GM18499 (cell line): ENCODE measurements around the gene TRIO.

Experiments
- ATAC-seq: cut with Tn5 transposase; IDR thresholded peaks from one replicate; pipeline ENCODE4 v1.9.1; 2021; ENCODE audit warnings: moderate number of reproducible peaks; ENCODE audit not compliant: insufficient read depth, unreplicated experiment

TRIO gene

DNA sequence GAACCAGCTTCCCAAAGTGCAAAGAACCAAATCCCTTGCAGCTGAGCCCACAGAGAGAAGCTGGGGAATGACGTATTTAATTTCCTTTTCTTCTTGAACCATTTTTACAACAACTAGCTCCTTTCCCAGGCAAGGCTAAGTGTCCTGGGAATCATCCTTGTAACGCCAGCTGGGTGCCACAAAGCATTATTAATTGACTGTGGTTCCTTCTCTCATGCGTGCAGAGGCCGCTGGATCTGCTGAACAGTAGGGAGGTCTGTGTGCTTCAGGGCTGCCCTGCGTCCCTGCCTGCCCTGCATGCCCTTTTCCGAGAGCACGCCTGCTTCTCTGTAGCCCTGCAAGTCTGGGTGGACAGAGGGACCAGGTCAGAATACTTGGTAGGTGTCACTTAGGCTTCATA is 314.3 kb downstream of the TRIO start:
- no peak for ATAC-seq

DNA sequence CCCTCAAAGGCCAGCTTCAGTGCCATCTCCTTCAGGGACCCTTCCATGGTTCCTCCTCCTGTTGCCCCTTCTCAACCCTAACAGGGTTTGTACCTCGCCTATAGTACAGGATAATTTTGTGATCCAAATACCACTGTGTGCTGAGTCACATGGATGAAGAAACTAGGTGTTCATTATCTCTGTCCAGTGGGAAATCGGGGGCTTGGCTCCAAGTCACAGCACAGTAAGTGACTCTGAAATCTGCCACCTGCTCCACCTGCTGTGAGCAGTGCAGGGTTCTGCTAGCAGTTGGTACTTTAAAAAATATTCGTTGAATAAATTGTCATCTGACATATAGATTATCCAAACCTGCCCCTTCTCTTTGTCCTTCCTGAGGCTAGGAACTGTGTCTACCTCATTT is 315.3 kb downstream of the TRIO start:
- ATAC-seq, result no peak

DNA sequence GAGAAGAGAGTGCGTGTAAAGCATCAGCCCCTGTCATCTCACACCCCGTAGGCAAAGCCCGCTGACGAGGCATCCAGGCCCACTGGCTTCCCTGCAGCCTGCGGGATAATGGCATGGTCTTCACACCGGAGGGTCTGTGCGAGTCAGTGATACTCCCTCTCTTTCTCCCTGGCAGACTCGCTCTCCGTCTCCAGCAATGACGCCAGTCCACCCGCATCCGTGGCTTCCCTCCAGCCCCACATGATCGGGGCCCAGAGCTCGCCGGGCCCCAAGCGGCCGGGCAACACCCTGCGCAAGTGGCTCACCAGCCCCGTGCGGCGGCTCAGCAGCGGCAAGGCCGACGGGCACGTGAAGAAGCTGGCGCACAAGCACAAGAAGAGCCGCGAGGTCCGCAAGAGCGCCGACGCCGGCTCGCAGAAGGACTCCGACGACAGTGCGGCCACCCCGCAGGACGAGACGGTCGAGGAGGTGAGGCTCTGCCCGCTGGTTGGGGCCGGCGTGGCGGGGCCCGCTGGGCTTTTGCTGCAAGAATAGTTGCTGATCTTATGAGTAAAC is 317.8 kb downstream of the TRIO start:
- ATAC-seq, result no peak

DNA sequence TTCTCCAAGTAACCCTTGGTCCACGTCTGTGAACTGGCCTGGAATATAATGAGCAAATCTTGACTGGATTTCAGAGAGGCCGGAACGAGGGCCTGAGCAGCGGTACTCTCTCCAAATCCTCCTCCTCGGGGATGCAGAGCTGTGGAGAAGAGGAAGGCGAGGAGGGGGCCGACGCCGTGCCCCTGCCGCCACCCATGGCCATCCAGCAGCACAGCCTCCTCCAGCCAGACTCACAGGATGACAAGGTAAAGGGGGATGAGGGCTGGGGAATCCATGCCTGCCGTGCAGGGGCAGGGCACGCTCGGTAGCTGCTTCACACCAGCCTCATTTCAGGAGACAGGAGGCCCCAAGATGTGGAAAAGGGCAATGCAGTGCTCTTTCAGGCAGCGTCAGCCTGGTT is 319.5 kb downstream of the TRIO start:
- no peak for ATAC-seq

DNA sequence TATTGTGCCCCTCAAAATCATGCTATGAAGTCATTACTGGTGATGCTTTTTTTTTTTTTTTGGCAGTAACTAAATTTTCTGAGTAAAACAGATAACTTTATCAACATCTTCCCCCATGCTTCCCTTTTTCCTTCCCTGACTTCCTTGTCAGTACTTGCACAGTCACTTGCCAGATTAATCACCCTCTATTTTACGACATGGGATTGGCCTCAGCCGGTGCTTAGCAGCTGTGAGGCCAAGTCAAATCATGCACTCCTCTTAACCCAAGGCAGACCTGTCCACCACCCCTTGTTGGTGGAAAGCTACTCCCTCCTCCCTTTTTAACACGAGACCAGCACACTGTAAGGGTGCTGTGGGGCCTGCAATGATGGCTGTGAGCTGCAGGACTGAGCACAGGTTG is 320.5 kb downstream of the TRIO start:
- ATAC-seq, result no peak

DNA sequence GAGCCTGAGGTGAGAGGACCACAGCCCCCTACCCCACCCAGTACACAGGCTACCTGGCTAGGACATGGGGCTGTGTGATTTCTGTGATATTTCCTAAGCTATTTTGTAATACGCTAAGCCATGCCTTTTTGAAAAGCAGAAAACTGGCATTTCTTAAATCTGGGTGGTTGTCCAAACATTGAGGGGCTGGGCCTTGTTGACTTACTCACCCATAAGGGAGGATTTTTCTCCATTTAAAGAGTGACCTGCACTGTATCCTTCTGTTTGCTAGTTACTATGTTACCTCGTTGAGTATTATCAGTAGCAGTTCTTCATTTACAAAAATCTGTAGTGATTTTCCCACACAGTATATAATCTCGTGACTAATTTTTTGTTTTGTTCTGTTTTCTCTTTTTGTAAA is 321.0 kb downstream of the TRIO start:
- no peak for ATAC-seq

DNA sequence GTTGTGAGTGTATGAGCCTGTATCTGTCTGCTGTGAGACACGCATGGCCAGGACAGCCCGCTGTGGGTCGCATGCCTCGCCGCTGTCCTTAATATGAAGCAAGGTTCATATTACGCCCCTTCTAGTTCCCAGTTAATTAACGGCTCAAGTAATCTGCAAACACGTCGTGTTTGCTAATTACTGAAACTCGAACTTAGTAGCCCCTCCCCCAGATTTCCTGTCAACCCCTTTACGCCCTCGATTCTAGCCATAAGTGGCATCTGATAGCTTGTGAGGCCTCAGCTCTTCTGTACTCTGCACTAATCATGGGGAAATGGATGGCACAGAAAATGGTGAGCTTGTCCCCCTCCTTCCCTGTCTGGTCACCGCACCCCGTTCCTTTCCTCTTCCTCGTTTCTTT is 321.5 kb downstream of the TRIO start:
- ATAC-seq, result no peak

DNA sequence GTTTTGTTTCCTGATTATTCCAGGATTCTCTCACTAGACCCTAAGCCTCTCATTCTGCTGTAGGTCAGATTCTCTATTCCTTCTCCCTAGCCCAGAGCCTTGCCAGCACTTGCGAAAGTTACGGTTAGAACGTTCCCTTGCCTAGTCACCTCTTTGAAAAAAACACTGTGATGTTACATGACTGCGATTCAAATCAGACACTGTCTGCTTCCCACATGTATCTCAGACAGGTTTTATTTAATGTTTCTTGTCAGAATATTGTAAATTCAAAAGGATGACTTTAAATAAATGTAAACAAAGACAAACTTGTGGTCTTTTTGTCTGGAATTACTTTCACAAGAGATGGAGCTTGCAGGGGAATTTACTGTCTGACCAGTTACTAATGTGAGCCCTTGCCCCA is 322.0 kb downstream of the TRIO start:
- no peak for ATAC-seq

DNA sequence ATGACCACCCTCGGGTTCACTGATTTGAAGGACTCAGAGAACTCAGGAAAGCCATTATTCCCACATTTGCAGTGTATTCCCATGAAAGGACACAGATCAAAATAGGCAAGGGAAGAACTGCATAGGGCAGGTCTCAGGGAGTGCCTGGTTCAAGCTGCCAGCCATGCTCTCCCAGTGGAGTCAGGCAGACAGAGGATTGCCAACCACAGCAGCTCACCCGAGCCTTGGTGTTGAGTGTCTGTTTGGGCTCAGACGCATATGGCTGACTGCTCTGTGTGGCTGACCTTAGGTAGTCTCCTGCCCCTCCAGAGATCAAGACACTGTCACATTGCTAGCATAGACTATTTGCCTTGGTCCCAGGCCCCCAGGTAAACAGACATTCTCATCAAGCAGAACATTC is 322.6 kb downstream of the TRIO start:
- no peak for ATAC-seq

DNA sequence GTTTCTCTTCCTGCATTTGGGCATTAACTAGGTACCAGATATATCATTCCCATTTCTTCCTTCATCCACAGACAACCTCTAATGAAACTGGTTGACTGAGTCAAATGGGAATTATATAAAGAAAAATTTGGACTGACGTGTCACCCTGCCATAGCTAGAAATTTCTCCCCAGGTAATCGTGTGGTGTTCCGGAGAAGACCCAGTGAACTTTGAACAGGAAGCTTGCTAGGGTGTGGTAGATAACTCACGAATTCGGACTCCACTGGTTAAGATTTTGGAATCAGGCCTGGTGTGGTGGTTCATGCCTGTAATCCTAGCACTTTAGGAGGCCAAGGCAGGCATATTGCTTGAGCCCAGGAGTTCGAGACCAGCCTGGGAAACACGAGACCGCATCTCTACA is 324.1 kb downstream of the TRIO start:
- no peak for ATAC-seq

DNA sequence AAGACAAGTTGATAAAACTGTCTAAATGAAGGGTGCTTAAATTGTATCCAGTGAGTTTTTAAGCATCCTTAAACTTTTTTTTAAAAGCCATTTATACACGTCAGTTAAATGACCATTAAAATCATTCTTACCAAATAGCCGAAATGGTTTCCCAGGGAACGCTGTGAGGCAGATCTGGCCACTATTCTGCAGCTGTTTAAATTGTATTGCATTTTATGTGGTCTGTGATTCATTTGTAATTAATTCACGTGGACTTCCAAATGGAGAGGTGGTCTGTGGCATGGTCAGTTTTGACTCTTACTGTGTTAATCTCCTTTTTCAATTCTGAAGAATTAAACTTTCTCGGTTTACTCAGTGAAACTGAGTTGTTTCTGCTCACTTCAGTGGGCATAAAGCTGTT is 324.7 kb downstream of the TRIO start:
- ATAC-seq, result no peak

DNA sequence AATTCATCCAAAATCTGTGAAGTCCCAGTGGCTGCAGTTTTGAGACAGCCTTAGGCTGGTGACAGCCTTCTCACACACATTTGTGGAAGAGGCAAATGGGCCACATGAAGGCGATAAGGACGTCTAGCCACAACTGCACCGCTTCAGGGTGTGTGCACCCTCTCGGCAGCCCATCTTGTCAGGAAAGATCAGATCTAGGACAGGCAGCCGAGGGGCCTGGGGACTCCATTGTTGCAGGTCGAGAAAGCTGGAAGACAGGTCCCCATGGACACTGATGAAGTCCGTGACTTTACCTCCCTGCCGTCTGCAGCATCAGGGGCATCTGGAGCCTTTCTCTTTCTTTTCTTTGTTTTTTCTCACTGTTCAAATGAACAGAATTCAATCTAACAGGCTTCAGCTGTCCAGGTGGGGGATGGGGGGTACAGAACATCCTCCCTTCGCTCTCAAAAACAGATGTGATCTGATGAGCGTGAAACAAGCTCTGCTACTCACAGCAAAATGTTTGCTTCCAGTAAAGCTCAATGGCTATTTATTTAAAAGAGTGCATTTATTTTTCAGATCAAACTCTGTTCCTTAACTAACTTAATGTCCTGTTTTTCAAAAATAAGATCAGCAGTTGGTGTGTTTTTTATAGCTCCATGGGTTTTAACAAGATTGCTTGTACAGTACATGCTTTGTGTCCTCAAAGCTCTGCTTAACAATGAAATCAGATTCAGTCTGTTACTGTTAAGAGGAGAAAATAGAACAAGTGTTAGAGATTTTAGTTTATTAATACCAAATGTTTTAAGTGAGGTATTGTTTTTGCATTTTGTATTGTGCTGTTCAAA is 326.6 kb downstream of the TRIO start:
- no peak for ATAC-seq

DNA sequence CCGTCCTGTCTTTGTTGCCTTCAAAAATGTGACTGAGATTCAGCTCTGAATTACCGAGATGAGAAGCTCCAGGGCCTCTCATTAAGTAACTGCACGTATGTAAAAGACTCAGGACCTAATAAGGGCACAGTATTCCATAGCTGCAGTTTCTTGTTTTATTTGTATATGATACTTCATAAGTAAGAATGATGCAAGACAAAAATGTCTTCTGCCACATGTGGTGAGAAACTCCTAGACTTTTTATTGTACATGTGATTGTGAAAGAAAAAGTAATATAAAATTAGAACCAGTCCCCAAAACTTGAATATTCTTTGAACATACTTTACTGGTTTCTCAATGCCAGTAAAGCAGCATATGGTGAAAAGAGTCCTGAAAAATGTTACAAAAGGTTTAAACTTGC is 328.4 kb downstream of the TRIO start:
- no peak for ATAC-seq

DNA sequence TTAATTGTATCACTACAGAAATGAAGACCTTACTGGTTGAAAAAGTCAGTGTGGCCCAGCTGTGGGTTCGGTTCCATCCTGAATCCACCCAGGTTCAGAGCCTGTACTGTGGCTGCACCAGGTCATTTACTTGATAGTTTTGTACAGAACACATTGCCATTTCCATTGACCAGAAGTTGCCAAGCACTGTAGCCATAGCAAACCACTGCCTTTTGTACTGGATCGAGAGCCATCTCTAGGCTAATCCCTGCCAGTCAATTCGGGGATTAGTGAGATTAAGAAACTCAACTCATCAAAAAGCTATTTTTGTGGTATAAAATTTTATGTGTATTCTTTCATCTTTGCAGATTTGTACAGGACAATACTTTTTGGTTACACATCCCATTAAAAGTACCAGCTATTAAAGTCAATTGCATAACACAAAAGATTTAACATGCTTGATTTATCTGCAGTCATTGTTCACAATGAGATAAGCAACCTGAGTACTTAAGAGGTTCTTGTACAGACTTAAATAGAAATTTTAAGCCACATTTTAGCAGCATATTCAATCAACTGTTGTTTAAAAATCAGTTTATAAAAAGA is 329.9 kb downstream of the TRIO start:
- no peak for ATAC-seq

DNA sequence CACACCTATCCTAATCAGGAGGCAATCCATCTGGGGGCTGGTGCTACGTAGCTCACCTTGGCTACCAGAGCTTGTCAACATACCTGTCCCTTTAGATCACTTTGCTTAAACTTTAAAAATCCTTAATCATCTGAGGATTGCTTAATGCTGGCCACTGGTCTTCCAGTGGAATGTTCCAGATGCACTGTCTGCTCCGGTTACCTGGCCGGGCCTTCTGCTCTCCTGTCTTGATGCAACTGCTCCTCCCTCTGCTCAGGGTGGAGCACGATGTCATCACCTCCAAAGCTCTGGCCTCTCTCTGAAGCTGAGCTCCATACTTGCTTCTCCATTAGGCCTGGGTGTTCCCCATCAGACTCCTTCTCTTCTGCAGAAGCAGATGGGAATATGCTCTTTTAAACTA is 331.9 kb downstream of the TRIO start:
- no peak for ATAC-seq

DNA sequence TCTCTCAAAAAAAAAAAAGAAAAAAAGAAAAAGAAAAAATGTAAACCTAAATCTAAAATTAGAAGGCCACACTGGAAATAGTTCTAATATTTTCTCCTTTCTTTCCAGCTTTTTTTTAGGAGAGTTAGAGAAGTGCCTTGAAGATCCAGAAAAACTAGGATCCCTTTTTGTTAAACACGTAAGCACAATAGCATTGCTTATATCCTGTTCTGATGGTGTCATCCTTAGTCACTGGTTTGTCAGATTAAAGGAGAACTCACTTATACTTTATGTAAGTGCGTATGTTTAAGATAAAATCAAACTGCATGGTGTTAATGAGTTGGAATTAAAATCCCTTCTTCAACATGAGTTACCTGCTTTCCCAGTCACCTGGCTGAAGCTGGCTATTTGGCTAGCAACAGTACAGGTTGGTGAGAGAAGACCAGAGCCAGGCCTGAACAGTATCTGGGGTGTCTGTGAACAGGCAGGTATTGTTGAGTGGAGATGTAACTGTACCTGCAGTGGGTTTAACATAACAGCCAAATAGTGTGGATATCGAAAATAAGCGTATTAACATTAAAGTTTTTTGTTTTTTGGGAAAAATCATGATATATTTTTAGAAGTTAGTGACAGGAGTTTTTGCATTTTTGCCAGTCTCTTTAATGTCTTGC is 333.8 kb downstream of the TRIO start:
- no peak for ATAC-seq

DNA sequence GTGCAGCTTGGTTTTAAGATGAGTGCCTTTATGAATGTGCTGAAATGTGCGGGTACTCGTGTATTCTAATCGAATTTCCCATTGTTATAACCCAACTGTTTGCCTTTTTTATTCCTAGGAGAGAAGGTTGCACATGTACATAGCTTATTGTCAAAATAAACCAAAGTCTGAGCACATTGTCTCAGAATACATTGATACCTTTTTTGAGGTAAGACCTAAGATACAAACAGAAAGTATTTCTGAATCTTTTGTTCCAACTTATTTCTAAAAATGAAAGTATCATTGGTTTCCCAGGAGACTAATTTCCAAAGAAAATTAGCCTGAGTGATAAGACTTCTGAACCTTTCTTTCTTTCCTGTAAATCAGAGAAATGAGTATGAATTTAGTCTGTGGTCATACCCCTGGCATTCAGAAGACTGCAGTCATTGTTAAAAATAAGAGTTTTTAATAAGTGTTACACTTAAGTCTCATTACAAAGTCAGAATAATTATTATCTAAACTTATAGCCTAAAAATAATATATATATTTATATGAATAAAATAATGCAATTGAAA is 336.1 kb downstream of the TRIO start:
- no peak for ATAC-seq

DNA sequence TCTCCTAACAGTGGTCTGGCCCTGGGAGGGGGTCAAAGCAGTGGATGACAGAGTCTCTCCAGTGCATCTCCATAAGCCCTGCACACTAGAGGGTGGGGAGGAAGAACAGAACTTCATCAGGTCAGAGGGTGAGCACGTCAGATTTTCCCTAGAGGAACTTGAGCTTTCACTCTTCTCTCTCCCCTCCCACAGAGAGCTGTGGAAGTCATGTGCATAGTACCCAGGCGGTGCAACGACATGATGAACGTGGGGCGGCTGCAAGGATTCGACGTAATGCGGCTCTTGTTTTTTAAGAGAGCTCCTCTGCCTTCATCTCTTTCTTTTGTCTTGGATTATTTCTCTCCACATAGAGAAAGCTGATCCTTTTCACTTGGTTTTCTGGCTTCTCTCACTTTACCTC is 338.2 kb downstream of the TRIO start:
- no peak for ATAC-seq

DNA sequence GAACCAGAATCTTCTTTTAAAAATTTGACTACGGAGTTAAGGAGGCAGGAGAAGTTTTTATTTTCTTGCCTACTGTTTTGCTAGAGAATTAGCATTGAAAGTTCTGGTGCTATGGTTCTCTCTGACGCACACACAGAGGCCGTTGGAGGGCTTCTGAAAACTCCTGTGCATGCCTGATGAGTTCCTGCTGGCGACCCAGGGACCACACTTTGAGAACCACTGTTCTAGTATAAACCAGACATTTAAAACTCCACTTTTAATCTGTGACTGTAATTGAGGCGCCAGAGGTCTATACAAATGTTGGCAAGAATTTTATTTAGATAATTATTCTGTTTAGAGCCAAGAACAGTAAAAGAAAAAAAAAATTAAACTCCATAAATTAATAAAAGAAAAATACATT is 338.9 kb downstream of the TRIO start:
- no peak for ATAC-seq

DNA sequence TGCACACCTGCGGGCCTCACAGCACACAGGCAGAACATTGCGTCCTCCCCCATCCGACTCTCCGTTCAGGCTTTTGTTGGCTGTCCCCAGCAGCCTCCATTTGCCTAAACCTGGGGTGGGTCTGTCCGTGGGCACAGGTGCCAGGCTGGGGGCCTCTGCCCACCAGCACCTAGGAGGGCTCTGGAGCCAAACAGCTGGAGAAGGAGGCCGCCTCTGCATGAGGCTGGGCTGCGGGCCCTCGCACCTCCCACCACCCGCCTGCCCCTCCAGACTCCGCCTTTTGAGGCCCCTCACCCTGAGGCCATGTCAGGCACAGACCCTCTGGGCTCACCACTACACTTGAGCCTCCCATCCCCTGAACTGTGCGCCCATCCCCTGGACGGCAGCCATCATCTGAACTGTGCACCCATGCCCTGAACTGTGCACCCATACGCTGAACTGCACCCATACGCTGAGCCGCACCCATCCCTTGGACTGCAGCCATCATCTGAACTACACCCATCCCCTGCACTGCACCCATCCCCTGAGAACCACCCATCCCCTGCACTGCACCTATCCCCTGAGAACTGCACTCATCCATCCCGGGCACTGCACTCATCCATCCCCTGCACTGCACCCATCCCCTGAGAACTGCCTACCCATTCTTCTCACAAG is 340.5 kb downstream of the TRIO start:
- ATAC-seq, result no peak

DNA sequence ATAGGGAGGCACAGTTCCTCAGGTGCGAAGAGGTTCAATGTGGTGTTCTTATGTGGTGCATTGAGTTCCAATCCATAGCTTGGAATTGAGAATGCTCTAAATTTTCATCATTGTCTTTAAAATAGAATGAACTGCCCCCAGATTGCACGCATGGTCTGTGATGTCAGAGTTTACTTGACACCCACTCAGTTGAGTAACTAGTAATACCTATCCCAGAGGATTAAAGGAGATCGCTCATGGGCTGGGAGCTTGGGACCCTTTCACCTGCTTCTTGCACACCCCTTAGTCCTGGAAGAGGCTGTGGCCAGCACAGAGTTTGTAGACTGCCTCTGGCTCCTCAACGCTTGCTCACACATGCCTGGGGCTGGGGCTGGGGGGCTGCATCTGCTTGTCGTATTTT is 343.3 kb downstream of the TRIO start:
- no peak for ATAC-seq
